Prostate gland (tissue), 2 donors: ENCODE measurements around the gene SLC17A2.

ENCODE experiments used
- CTCF ChIP-seq, 4 experiments: fragments of 200-600 bp in 2 of 4; fragments of 450-650 bp in 2 of 4; sonication (generic) in 2 of 4; IDR thresholded peaks; 1 replicate in 3 of 4; 2 replicates in 1 of 4; pipeline ENCODE4 v1.5.1; 2016 to 2019; ENCODE audit warnings: antibody characterized with exemption in 4 of 4, mild to moderate bottlenecking in 2 of 4, moderate library complexity in 2 of 4
- POLR2A ChIP-seq: fragments of 450-650 bp; IDR thresholded peaks from one replicate; pipeline ENCODE4 v1.6.1; 2016; ENCODE audit warnings: antibody characterized with exemption, mild to moderate bottlenecking

DNA sequence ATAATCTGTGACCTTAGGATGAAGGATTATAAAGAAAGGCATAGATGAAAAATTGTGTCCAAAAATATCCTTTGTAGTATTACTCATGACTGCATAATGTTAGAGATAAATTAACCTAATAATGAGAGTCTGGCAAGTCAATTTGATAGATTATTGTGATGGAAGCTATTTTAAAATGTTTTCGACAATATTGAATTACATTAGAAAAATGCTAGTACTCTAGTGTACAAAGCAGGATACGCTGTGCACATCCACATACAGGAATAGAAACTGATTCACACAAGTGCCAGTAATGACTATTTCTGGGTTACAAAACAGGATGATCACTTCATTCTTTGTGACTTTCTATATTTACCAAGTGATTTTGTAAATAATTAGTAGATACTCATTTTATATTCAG, 3.3 kb downstream of the SLC17A2 start:
- TF ChIP-seq CTCF (IDR thresholded peaks at IDR 0.05) (no peak), POLR2A (no peak)
